ENCODE data around the gene HOXA5.

HOXA5 gene

GRCh38 chr7:27141923-27142579 is 1.4 kb downstream of the HOXA5 start:
- no peak for DNase-seq (ENCODE audit: low read depth in 1 of 2, low spot score in 1 of 2)
- no peak for TF ChIP-seq JUND (IDR thresholded peaks at IDR 0.05; ENCODE audit: low read depth)
- in situ Hi-C loops (cut with HindIII; ENCODE audit: low pct_unique_long_range_greater_than_20kb, low sequenced_read_pairs) = no loop called here

DNA sequence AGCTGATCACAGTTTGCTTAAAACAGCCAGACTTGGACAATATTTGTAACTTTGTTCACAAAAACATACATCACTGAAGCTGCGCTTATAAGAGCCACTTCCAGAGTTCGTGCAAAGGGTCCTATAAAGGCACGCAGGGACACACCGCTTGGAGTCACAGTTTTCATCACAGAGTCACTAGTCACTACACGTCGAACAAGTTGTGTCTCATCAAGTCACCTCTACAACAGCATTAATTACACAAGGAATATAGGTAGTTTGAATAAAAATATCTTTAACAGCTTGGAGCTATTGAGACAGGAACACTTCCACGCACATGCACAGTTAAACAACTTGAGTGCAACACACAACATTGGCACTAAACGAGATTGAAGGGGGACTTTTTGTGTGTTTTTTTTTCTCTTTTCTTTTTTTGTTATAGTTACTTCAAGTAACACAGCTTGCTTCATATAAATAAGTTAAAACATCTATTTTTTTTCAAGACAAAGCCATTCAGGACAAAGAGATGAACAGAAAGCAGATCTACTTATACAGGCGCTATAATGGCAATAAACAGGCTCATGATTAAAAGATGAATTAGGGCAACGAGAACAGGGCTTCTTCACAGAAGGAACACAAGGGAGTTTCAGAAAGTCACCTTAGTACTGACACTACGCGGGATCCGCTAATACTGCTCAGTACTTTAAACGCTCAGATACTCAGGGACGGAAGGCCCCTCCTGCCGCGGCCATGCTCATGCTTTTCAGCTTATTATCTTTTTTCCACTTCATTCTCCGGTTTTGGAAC is 2.2 kb downstream of the HOXA5 start:
- in situ Hi-C loops (cut with HindIII; ENCODE audit: low pct_unique_long_range_greater_than_20kb, low sequenced_read_pairs) = no loop called here
- no peak for DNase-seq (ENCODE audit: low read depth in 1 of 2, low spot score in 1 of 2)

DNA sequence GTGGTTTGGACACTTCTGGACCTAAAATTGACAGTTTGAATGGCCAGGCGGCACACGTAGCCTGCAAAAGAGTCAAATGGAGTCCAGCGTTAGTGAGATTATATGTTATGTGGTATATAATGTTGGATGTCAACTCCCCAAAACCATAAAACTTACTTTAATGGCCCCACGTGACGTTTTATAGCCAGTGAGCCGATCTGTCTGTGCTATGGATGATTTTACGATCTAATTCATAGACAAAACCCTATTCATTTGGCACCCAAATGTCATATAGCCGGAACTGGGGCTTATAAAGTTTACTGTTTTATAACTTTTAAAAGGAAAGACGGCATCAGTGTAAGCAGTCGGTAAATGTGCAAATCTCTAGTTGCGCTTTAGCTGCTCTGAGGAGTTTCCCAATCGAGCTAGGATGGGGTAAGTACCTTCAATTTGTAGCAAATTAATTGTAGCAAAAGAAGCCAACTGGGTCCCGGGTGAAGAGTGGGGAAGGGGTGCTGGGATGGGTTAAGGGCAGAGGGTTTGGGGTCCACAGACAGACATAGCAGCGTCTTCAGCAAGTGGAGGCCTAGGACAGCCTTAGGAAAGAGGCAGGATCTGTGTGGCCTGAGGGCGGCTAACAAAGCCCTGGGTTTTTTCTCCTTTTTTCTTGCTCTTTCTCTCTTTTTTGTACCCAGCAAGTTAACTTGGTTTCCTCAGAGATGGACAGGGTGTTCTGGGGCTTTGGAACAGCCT is 3.2 kb downstream of the HOXA5 start:
- TF ChIP-seq JUND (IDR thresholded peaks at IDR 0.05; ENCODE audit: low read depth) = no peak
- no peak for DNase-seq (ENCODE audit: low read depth in 1 of 2, low spot score in 1 of 2)
- in situ Hi-C loops (cut with HindIII; ENCODE audit: low pct_unique_long_range_greater_than_20kb, low sequenced_read_pairs) = no loop called here

More for the DNA sequence above, 2.2 kb downstream of the HOXA5 start:
- no peak for TF ChIP-seq JUND (IDR thresholded peaks at IDR 0.05; ENCODE audit: low read depth)

DNA sequence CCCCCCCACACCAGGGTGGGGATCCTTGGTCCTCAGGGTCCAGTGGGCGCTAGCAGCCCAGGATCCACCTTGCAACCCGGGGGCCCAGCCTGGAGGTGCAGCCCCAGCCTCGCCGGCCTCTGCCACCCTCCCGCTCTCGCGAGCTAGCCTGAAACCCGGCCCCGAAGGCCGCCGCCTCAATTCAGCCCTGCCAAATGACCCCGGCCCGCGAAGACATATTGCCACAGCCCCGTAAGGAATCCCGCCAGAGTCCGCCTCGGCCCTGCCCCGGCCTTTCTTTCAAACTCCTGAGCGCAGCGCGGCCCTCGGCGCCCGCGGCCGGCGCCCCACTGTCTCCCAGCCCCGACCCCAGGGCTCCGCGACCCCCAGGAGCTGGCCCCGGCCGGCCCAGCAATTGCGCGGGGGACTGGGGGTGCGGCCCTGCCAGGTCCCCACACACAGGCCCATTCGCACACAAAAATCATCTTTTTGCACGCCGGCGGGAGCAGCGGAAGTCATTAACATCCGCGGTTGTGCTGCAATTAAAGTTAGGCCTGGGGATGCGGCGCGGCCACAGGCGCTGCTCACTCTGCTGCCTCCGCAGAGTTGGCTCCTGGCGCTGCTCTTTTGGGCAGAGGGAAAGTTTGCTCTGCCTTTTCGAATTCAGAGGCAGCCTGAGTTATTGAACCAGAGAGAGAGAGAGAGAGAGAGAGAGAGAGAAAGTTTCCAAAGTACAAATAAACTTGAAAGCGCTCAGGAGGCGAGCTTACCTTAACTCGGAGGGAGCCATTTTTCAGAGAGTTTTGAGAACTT is 4.0 kb downstream of the HOXA5 start:
- no peak for TF ChIP-seq JUND (IDR thresholded peaks at IDR 0.05; ENCODE audit: low read depth)
- in situ Hi-C loops (cut with HindIII; ENCODE audit: low pct_unique_long_range_greater_than_20kb, low sequenced_read_pairs) = no loop called here
- DNase-seq (ENCODE audit: low read depth in 1 of 2, low spot score in 1 of 2) = no peak

GRCh38 chr7:27138985-27139333 is 4.5 kb downstream of the HOXA5 start:
- no peak for TF ChIP-seq JUND (IDR thresholded peaks at IDR 0.05; ENCODE audit: low read depth)
- no peak for DNase-seq (ENCODE audit: low read depth in 1 of 2, low spot score in 1 of 2)
- in situ Hi-C loops (cut with HindIII; ENCODE audit: low pct_unique_long_range_greater_than_20kb, low sequenced_read_pairs) = no loop called here

- in situ Hi-C loops (cut with HindIII; ENCODE audit: low pct_unique_long_range_greater_than_20kb, low sequenced_read_pairs) = no loop called here
- DNase-seq (ENCODE audit: low read depth in 1 of 2, low spot score in 1 of 2) = no peak
- no peak for TF ChIP-seq JUND (IDR thresholded peaks at IDR 0.05; ENCODE audit: low read depth)
Measured at GRCh38 chr7:27138472-27138871, 5.0 kb downstream of the HOXA5 start.

- DNase-seq (ENCODE audit: low read depth in 1 of 2, low spot score in 1 of 2) = no peak
- TF ChIP-seq JUND (IDR thresholded peaks at IDR 0.05; ENCODE audit: low read depth) = no peak
- in situ Hi-C loops (cut with HindIII; ENCODE audit: low pct_unique_long_range_greater_than_20kb, low sequenced_read_pairs) = no loop called here
Measured at GRCh38 chr7:27137640-27138315, 5.7 kb downstream of the HOXA5 start.

DNA sequence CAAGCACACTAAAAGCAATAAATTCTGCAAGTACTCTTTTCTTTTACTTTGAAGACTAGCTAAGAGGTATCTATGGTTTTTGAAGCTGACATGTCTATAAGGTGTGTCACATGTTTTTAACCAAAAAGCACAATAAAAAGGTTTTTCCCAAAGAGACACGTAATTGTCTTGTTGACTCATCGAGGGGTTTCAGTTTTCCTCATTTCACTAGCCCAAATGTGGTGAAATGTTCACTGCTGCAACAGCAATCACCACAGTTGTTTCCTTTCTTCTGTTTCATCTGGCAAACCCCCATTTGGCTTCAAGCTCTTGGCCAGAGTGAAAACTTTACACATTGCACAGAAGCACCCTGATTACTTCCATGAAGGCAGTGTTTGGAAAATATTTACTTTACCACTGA is 9.1 kb downstream of the HOXA5 start:
- DNase-seq (ENCODE audit: low read depth in 1 of 2, low spot score in 1 of 2) = no peak
- in situ Hi-C loops (cut with HindIII; ENCODE audit: low pct_unique_long_range_greater_than_20kb, low sequenced_read_pairs) = no loop called here

GRCh38 chr7:27133409-27134231 is 9.9 kb downstream of the HOXA5 start:
- peak in 1 of 2 experiments; percentile 58 for DNase-seq (ENCODE audit: low read depth in 1 of 2, low spot score in 1 of 2)
- in situ Hi-C loops (cut with HindIII; ENCODE audit: low pct_unique_long_range_greater_than_20kb, low sequenced_read_pairs) = no loop called here
- no peak for TF ChIP-seq JUND (IDR thresholded peaks at IDR 0.05; ENCODE audit: low read depth)

More for the DNA sequence above, 9.1 kb downstream of the HOXA5 start:
- TF ChIP-seq JUND (IDR thresholded peaks at IDR 0.05; ENCODE audit: low read depth) = no peak

GRCh38 chr7:27132978-27133377 is 10.5 kb downstream of the HOXA5 start:
- in situ Hi-C loops (cut with HindIII; ENCODE audit: low pct_unique_long_range_greater_than_20kb, low sequenced_read_pairs) = no loop called here
- TF ChIP-seq JUND (IDR thresholded peaks at IDR 0.05; ENCODE audit: low read depth) = no peak
- DNase-seq (ENCODE audit: low read depth in 1 of 2, low spot score in 1 of 2) = no peak

DNA sequence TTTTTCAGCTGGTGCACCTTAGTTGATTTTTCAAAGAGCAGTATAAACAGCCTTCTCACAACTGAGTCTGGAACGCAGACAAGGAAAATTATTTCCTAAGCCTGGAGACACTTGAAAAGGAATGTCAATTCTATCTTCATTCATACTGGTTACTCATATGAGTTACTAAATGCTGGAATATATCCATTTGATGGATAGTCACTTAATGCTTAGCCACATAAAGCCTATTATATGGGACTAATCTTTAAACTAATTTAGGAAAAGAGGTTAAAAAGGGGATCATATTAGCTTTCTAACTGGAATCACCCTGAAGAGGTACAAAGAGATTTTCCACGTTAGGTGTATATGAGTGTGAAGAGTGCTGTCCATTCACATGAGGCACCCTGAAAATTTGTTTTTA is 11.3 kb downstream of the HOXA5 start:
- in situ Hi-C loops (cut with HindIII; ENCODE audit: low pct_unique_long_range_greater_than_20kb, low sequenced_read_pairs) = no loop called here
- no peak for TF ChIP-seq JUND (IDR thresholded peaks at IDR 0.05; ENCODE audit: low read depth)
- no peak for DNase-seq (ENCODE audit: low read depth in 1 of 2, low spot score in 1 of 2)
